Caco-2 (cell line): ENCODE results near the gene UBALD1. TPM values are rescaled to one million over a fixed set of nuclear protein-coding genes. Genes with fewer than 3 reads are reported as not detected.

Source experiments
- BruUV-seq: library from RNA; stranded (reverse); fragments of 400-500 nt; replicated peaks from 2 replicates; lab custom pipeline; 2021; lab: Mats Ljungman, UMichigan
- CTCF ChIA-PET: fragments of 300-600 bp; sonication (Branson Sonifier 250); formaldehyde crosslinking; loops from one replicate; lab custom pipeline; 2022; ENCODE audit warnings: antibody characterized with exemption; lab: Charles Lee
- POLR2A ChIA-PET: fragments of 300-600 bp; sonication (Branson Sonifier 250); formaldehyde crosslinking; loops from one replicate; lab custom pipeline; 2022; ENCODE audit warnings: antibody characterized with exemption; lab: Charles Lee
- DNase-seq, 2 experiments: peaks; one replicate each; pipeline versions ENCODE4 v3.0.0 to v3.0.0-alpha.2; 2020 to 2022
- H3K27me3 ChIP-seq: replicated peaks from 2 replicates; pipeline ENCODE4 v1.6.0; 2011; ENCODE audit warnings: low read length; ENCODE audit not compliant: control insufficient read depth, insufficient read depth
- H3K36me3 ChIP-seq: 2 replicates; pipeline ENCODE4 v1.5.1; 2011; ENCODE audit warnings: low read length; ENCODE audit not compliant: control insufficient read depth, insufficient read depth
- H3K4me1 ChIP-seq: fragments of 250-450 bp; sonication (Bioruptor Pico); 2 replicates; pipeline ENCODE4 v1.5.1; 2020; ENCODE audit warnings: mild to moderate bottlenecking
- H3K4me3 ChIP-seq: 2 replicates; pipeline ENCODE4 v1.5.1; 2011; ENCODE audit warnings: low read depth, mild to moderate bottlenecking, control low read depth, low read length
- H3K9me3 ChIP-seq: fragments of 250-450 bp; sonication (Bioruptor Pico); 2 replicates; pipeline ENCODE4 v1.5.1; 2020; ENCODE audit warnings: mild to moderate bottlenecking, moderate library complexity
- H3K27ac Mint-ChIP-seq: one replicate; pipeline ENCODE4 v1.8.0; 2022; ENCODE audit warnings: mixed read lengths; ENCODE audit not compliant: unreplicated experiment
- H3K27me3 Mint-ChIP-seq: one replicate; pipeline ENCODE4 v1.8.0; 2022; ENCODE audit warnings: mixed read lengths; ENCODE audit not compliant: insufficient read depth, unreplicated experiment
- H3K36me3 Mint-ChIP-seq: one replicate; pipeline ENCODE4 v1.8.0; 2022; ENCODE audit warnings: mild to moderate bottlenecking, mixed read lengths; ENCODE audit not compliant: insufficient read depth, unreplicated experiment
- H3K4me1 Mint-ChIP-seq: one replicate; pipeline ENCODE4 v1.8.0; 2022; ENCODE audit warnings: low read depth, mixed read lengths; ENCODE audit not compliant: unreplicated experiment
- H3K4me3 Mint-ChIP-seq: one replicate; pipeline ENCODE4 v1.8.0; 2022; ENCODE audit warnings: mild to moderate bottlenecking, moderate library complexity, mixed read lengths; ENCODE audit not compliant: unreplicated experiment
- H3K9me3 Mint-ChIP-seq: one replicate; pipeline ENCODE4 v1.8.0; 2022; ENCODE audit warnings: mixed read lengths; ENCODE audit not compliant: unreplicated experiment
- intact Hi-C: fragments of 100-400 bp; cut with micrococcal nuclease; formaldehyde crosslinking; loops from one replicate; pipeline ENCODE4 v1.10.0; 2022; ENCODE audit not compliant: unreplicated experiment
- total RNA-seq: library from RNA; stranded (reverse); gene quantifications from 2 replicates; pipeline ENCODE4 v1.2.3, GENCODE V29; 2022
- TF ChIP-seq, protein P1 (sequence below), 2 experiments: fragments of 200-600 bp in 1 of 2; IDR thresholded peaks; 1 replicate in 1 of 2; 2 replicates in 1 of 2; pipeline versions ENCODE4 v1.5.1 to v1.8.0; 2011 to 2022; ENCODE audit warnings: antibody characterized with exemption in 1 of 2, control low read depth in 1 of 2, inconsistent platforms in 1 of 2, low read depth in 1 of 2, low read length in 1 of 2, mild to moderate bottlenecking in 1 of 2, moderate library complexity in 1 of 2; ENCODE audit not compliant: insufficient read depth in 1 of 2, severe bottlenecking in 1 of 2, unreplicated experiment in 1 of 2

The UBALD1 gene
- total RNA-seq, 1 experiment from 2014 or later: 32.4 TPM

- peaks cover 28% of the 10 kb centered on the region for H3K36me3 Mint-ChIP-seq
- intact Hi-C loops: no loop called here
- H3K4me3 Mint-ChIP-seq: no peak overlapping the region
- no peak overlapping the region for H3K27ac Mint-ChIP-seq
- no peak for DNase-seq
- Histone ChIP-seq H3K9me3 (0 out of 2 replicates have a peak, but pooled peaks cover 7% of the 10 kb centered on the region), H3K36me3 (no peaks in the 10 kb centered on the region), H3K4me3 (no peak overlapping the region), H3K4me1 (no peaks in the 10 kb centered on the region), H3K27me3 (no peaks in the 10 kb centered on the region)
- no peaks in the 10 kb centered on the region for H3K4me1 Mint-ChIP-seq
- CTCF ChIA-PET: interaction anchor here (0.6 kb wide), 1 partner anchor 48 kb away, joined by 3 read pairs; no protein-coding TSS in a partner anchor
- H3K9me3 Mint-ChIP-seq: no peaks in the 10 kb centered on the region
- no TSS peak for BruUV-seq
- TF ChIP-seq, protein P1, sequence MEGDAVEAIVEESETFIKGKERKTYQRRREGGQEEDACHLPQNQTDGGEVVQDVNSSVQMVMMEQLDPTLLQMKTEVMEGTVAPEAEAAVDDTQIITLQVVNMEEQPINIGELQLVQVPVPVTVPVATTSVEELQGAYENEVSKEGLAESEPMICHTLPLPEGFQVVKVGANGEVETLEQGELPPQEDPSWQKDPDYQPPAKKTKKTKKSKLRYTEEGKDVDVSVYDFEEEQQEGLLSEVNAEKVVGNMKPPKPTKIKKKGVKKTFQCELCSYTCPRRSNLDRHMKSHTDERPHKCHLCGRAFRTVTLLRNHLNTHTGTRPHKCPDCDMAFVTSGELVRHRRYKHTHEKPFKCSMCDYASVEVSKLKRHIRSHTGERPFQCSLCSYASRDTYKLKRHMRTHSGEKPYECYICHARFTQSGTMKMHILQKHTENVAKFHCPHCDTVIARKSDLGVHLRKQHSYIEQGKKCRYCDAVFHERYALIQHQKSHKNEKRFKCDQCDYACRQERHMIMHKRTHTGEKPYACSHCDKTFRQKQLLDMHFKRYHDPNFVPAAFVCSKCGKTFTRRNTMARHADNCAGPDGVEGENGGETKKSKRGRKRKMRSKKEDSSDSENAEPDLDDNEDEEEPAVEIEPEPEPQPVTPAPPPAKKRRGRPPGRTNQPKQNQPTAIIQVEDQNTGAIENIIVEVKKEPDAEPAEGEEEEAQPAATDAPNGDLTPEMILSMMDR (IDR thresholded peaks at IDR 0.05; ENCODE audit: insufficient read depth in 1 of 2, low read depth in 1 of 2, low read length in 1 of 2, severe bottlenecking in 1 of 2, unreplicated experiment in 1 of 2): no peak
- H3K27me3 Mint-ChIP-seq: no peaks in the 10 kb centered on the region
- POLR2A ChIA-PET: no interaction called here
Observed at GRCh38 chr16:4634768-4635167, 20.1 kb upstream of the UBALD1 start.

DNA sequence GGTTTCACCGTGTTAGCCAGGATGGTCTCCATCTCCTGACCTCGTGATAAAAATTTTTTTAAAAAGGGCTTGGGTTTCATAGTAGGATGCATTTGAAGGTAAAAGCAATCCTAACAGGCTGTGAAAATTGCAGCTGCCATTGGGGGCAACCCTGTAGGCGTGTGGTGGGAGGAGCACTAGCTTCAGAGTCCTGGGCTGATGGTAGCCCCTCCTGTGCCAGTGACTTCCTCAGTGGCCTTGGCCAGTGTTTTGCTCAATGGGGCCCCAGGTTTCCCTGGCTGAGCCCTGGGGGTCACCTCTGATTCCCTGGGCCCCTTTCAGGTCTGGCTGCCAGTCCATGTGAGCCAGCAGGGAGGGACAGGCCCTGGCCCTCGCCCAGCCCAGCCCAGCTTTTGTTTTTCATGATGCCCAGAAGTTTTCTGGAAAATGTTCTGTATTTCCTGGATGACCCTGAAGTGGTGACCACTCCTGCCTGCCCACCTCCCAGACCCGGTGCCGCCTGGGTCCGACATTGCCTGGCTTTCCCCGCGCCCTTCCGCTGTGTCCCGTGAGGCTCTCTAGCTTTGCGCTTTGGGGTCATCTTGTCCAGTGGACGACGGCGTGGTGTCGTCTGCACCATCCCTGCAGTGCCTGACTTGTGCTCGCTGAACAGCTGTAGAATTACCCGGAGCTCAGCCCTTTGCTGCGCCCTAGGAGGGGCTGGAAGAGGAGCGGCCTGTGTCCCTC lies 19.4 kb upstream of the UBALD1 start:
- DNase-seq: no peak
- Mint-ChIP-seq H3K4me3 (no peak overlapping the region), H3K4me1 (no peaks in the 10 kb centered on the region), H3K27ac (no peak overlapping the region), H3K27me3 (no peaks in the 10 kb centered on the region), H3K36me3 (peaks cover 35% of the 10 kb centered on the region), H3K9me3 (no peaks in the 10 kb centered on the region)
- ChIA-PET CTCF (no interaction called here), POLR2A (no interaction called here)
- intact Hi-C loops: no loop called here
- Histone ChIP-seq H3K4me3 (no peak overlapping the region), H3K9me3 (0 out of 2 replicates have a peak, but pooled peaks cover 7% of the 10 kb centered on the region), H3K4me1 (no peaks in the 10 kb centered on the region), H3K27me3 (no peaks in the 10 kb centered on the region), H3K36me3 (no peaks in the 10 kb centered on the region)
- TF ChIP-seq, protein P1 (IDR thresholded peaks at IDR 0.05; ENCODE audit: insufficient read depth in 1 of 2, low read depth in 1 of 2, low read length in 1 of 2, severe bottlenecking in 1 of 2, unreplicated experiment in 1 of 2): no peak
- no TSS peak for BruUV-seq

GRCh38 chr16:4631444-4631843 lies 16.8 kb upstream of the UBALD1 start:
- no peaks in the 10 kb centered on the region for H3K27me3 Mint-ChIP-seq
- H3K4me1 Mint-ChIP-seq: peaks cover 7% of the 10 kb centered on the region

More at GRCh38 chr16:4631444-4631843, 16.8 kb upstream of the UBALD1 start:
- H3K4me3 ChIP-seq: no peak overlapping the region
- no TSS peak for BruUV-seq
- Mint-ChIP-seq H3K9me3 (no peaks in the 10 kb centered on the region), H3K4me3 (no peak overlapping the region), H3K27ac (no peak overlapping the region), H3K36me3 (peaks cover 47% of the 10 kb centered on the region)
- TF ChIP-seq, protein P1 (IDR thresholded peaks at IDR 0.05; ENCODE audit: insufficient read depth in 1 of 2, low read depth in 1 of 2, low read length in 1 of 2, severe bottlenecking in 1 of 2, unreplicated experiment in 1 of 2): no peak
- no peaks in the 10 kb centered on the region for H3K4me1 ChIP-seq
- DNase-seq: no peak
- H3K9me3 ChIP-seq: 0 out of 2 replicates have a peak, but pooled peaks cover 7% of the 10 kb centered on the region
- ChIA-PET POLR2A (no interaction called here), CTCF (no interaction called here)
- no peaks in the 10 kb centered on the region for H3K27me3 ChIP-seq
- H3K36me3 ChIP-seq: no peaks in the 10 kb centered on the region; the same call in 1 of the 2 replicates
- intact Hi-C loops: no loop called here
